ENCODE measurements around the gene ABHD3.

DNA sequence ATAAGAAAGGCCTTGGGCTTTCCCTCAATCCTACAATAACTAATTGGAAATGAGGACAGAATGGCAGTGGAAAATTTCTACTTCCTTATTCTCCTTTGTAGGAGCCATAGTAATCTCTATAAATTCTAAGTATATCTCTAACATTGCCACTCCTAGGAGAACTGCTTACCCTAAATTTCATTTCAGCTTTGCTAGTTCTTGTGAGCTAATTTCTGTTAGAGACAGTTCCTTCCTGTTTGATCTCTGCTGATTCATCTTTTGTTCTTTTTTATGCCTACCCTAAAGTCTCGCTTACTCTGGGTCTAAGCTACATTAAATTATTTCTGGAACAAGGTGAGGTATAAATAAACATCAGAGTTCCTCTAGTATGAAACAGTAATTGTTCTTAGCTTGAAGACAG is 25.7 kb downstream of the ABHD3 start:
- TF ChIP-seq, protein P1, sequence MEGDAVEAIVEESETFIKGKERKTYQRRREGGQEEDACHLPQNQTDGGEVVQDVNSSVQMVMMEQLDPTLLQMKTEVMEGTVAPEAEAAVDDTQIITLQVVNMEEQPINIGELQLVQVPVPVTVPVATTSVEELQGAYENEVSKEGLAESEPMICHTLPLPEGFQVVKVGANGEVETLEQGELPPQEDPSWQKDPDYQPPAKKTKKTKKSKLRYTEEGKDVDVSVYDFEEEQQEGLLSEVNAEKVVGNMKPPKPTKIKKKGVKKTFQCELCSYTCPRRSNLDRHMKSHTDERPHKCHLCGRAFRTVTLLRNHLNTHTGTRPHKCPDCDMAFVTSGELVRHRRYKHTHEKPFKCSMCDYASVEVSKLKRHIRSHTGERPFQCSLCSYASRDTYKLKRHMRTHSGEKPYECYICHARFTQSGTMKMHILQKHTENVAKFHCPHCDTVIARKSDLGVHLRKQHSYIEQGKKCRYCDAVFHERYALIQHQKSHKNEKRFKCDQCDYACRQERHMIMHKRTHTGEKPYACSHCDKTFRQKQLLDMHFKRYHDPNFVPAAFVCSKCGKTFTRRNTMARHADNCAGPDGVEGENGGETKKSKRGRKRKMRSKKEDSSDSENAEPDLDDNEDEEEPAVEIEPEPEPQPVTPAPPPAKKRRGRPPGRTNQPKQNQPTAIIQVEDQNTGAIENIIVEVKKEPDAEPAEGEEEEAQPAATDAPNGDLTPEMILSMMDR (IDR thresholded peaks at IDR 0.05), result no peak
- TF ChIP-seq POLR2A (IDR thresholded peaks at IDR 0.05) (no peak), POLR2AphosphoS5 (IDR thresholded peaks at IDR 0.05) (no peak)
